Smooth muscle cell (in vitro differentiated cells): Measurements from ENCODE around the gene ACP4. TPM values are rescaled to one million over a fixed set of nuclear protein-coding genes. Genes with fewer than 3 reads are reported as not detected.

Experiments
- DNase-seq: peaks from one replicate; lab custom pipeline; 2025; ENCODE audit not compliant: unreplicated experiment; lab: John Stamatoyannopoulos, UW
- H2AFZ ChIP-seq: fragments of 200-600 bp; sonication (generic); 2 replicates; pipeline ENCODE4 v1.6.0; 2016; ENCODE audit warnings: antibody characterized with exemption, low read depth, mild to moderate bottlenecking
- H3F3A ChIP-seq: fragments of 200-600 bp; sonication (generic); 2 replicates; pipeline ENCODE4 v1.6.0; 2017; ENCODE audit warnings: antibody characterized with exemption, low read depth
- H3K27ac ChIP-seq: fragments of 200-600 bp; sonication (generic); 2 replicates; pipeline ENCODE4 v1.5.1; 2016; ENCODE audit warnings: low read depth, mild to moderate bottlenecking
- H3K27me3 ChIP-seq: fragments of 200-600 bp; sonication (generic); 2 replicates; pipeline ENCODE4 v1.6.1; 2016; ENCODE audit warnings: low read depth, mild to moderate bottlenecking
- H3K36me3 ChIP-seq: fragments of 200-600 bp; sonication (generic); 2 replicates; pipeline ENCODE4 v1.5.1; 2016; ENCODE audit warnings: low read depth
- H3K4me1 ChIP-seq: fragments of 200-600 bp; sonication (generic); 2 replicates; pipeline ENCODE4 v1.5.1; 2016; ENCODE audit warnings: low read depth
- H3K4me2 ChIP-seq: fragments of 200-600 bp; sonication (generic); 2 replicates; pipeline ENCODE4 v1.6.0; 2016; ENCODE audit warnings: mild to moderate bottlenecking
- H3K4me3 ChIP-seq: fragments of 200-600 bp; sonication (generic); 2 replicates; pipeline ENCODE4 v1.5.1; 2016; ENCODE audit warnings: mild to moderate bottlenecking
- H3K79me2 ChIP-seq: fragments of 200-600 bp; sonication (generic); 2 replicates; pipeline ENCODE4 v1.6.0; 2016; ENCODE audit warnings: low read depth, mild to moderate bottlenecking
- H3K9ac ChIP-seq: fragments of 200-600 bp; sonication (generic); 2 replicates; pipeline ENCODE4 v1.6.0; 2016; ENCODE audit warnings: low read depth
- H3K9me3 ChIP-seq: fragments of 200-600 bp; sonication (generic); replicated peaks from 2 replicates; pipeline ENCODE4 v1.5.1; 2016; ENCODE audit warnings: low read depth
- H4K20me1 ChIP-seq: fragments of 200-600 bp; sonication (generic); 2 replicates; pipeline ENCODE4 v1.6.0; 2016; ENCODE audit warnings: low read depth
- CTCF ChIP-seq: fragments of 200-600 bp; sonication (generic); IDR thresholded peaks from 2 replicates; pipeline ENCODE4 v1.5.1; 2017; ENCODE audit warnings: borderline replicate concordance, mild to moderate bottlenecking, antibody characterized with exemption; ENCODE audit not compliant: insufficient read depth, poor library complexity, severe bottlenecking
- WGBS: methylation state at CpG from one replicate; pipeline ENCODE4 v1.1.7; 2016; ENCODE audit warnings: low lambda C conversion rate; 5-methylcytosine and 5-hydroxymethylcytosine counted together
- polyA plus RNA-seq: library from polyadenylated mRNA; unstranded; fragments of >200 nt; fragmentation: Nextera tagmentation; extraction: Ambion mirVana; gene quantifications from 2 replicates; pipeline ENCODE4 v1.2.1, GENCODE V29; 2016
- total RNA-seq: library from RNA; depleted of rRNA; stranded (reverse); fragments of >200 nt; gene quantifications from 2 replicates; pipeline ENCODE4 v1.2.3, GENCODE V29; 2014

Gene ACP4
- total and polyA plus RNA-seq, 2 experiments from 2014 or later, result 0.26 TPM; not detected in 1

- Histone ChIP-seq H4K20me1 (peaks cover 22% of the 10 kb centered on the region), H3K9me3 (no peaks in the 10 kb centered on the region), H2AFZ (no peak overlapping the region), H3K27me3 (no peaks in the 10 kb centered on the region), H3K4me2 (no peak overlapping the region), H3K4me1 (no peaks in the 10 kb centered on the region), H3K4me3 (no peak overlapping the region), H3K27ac (no peak overlapping the region), H3K79me2 (no peaks in the 10 kb centered on the region), H3K9ac (no peak overlapping the region), H3F3A (no peaks in the 10 kb centered on the region), H3K36me3 (no peaks in the 10 kb centered on the region)
- TF ChIP-seq CTCF, result no peak
- WGBS, result 95% methylated on average over 13 of the region's 13 CpGs
- no peak for DNase-seq
Measured at GRCh38 chr19:50792272-50793250, 2.3 kb downstream of the ACP4 start.

- no peaks in the 10 kb centered on the region for H3F3A ChIP-seq
- no peaks in the 10 kb centered on the region for H3K9me3 ChIP-seq
- no peak for TF ChIP-seq CTCF
- H2AFZ ChIP-seq, result no peak overlapping the region
- no peak overlapping the region for H3K27ac ChIP-seq
- H3K36me3 ChIP-seq, result no peaks in the 10 kb centered on the region
- no peak overlapping the region for H3K9ac ChIP-seq
- no peak overlapping the region for H3K4me2 ChIP-seq
- 82% methylated on average over 11 of the region's 11 CpGs for WGBS
- H3K4me3 ChIP-seq, result no peak overlapping the region
- DNase-seq, result no peak
- no peaks in the 10 kb centered on the region for H3K4me1 ChIP-seq
- H3K27me3 ChIP-seq, result no peaks in the 10 kb centered on the region
- peaks cover 31% of the 10 kb centered on the region for H4K20me1 ChIP-seq
- no peaks in the 10 kb centered on the region for H3K79me2 ChIP-seq
Measured at GRCh38 chr19:50793558-50794065, 3.4 kb downstream of the ACP4 start.

- no peaks in the 10 kb centered on the region for H3K27me3 ChIP-seq
- no peaks in the 10 kb centered on the region for H3K9me3 ChIP-seq
- 56% methylated on average over 15 of the region's 16 CpGs for WGBS
- H3K9ac ChIP-seq, result no peak overlapping the region
- H3K27ac ChIP-seq, result no peak overlapping the region
- no peaks in the 10 kb centered on the region for H3F3A ChIP-seq
- peaks cover 38% of the 10 kb centered on the region for H4K20me1 ChIP-seq
- no peaks in the 10 kb centered on the region for H3K36me3 ChIP-seq
- DNase-seq, result no peak
- H3K4me3 ChIP-seq, result no peak overlapping the region
- TF ChIP-seq CTCF, result no peak
- no peaks in the 10 kb centered on the region for H3K79me2 ChIP-seq
- H2AFZ ChIP-seq, result no peak overlapping the region
- no peak overlapping the region for H3K4me2 ChIP-seq
- H3K4me1 ChIP-seq, result no peaks in the 10 kb centered on the region
Measured at GRCh38 chr19:50794074-50794875, 4.1 kb downstream of the ACP4 start.
